Measurements from ENCODE around the gene HGFAC. TPM values are rescaled to one million over a fixed set of nuclear protein-coding genes. Genes with fewer than 3 reads are reported as not detected.

HGFAC gene
- total RNA-seq, 1 experiment from 2014 or later, result 1.3 TPM

DNA sequence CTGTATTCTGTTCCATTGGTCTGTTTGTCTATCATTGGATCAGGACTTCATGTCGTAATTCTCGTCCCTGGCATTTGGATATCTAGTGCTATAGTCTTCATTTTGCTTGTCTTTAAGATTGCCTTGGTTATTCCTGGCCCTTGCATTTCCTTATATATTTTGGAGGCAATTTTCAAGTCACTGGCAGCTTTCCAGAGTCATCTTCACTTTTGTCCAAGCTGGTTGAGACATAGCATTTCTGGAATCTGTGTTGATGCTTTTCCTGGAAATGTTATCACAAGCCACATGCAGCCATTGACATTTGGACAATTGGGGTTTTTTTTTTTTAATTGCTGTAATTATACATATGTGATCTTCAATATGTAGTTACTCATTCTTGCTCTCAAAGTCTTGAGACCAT lies 45.2 kb upstream of the HGFAC start:
- H3K9me2 ChIP-seq (ENCODE audit: insufficient read depth), result no peaks in the 10 kb centered on the region
- H4K20me1 ChIP-seq (ENCODE audit: insufficient read depth), result no peaks in the 10 kb centered on the region
- no peaks in the 10 kb centered on the region for H3K4me1 ChIP-seq (replicated peaks; ENCODE audit: insufficient read depth)
- intact Hi-C loops (cut with micrococcal nuclease; ENCODE audit: unreplicated experiment), result no loop called here
- H3F3A ChIP-seq (ENCODE audit: insufficient read depth, low read depth), result no peaks in the 10 kb centered on the region
- TF ChIP-seq EZH2 (IDR thresholded peaks at IDR 0.05; ENCODE audit: low read depth), result no peak
- TF ChIP-seq, protein P1, sequence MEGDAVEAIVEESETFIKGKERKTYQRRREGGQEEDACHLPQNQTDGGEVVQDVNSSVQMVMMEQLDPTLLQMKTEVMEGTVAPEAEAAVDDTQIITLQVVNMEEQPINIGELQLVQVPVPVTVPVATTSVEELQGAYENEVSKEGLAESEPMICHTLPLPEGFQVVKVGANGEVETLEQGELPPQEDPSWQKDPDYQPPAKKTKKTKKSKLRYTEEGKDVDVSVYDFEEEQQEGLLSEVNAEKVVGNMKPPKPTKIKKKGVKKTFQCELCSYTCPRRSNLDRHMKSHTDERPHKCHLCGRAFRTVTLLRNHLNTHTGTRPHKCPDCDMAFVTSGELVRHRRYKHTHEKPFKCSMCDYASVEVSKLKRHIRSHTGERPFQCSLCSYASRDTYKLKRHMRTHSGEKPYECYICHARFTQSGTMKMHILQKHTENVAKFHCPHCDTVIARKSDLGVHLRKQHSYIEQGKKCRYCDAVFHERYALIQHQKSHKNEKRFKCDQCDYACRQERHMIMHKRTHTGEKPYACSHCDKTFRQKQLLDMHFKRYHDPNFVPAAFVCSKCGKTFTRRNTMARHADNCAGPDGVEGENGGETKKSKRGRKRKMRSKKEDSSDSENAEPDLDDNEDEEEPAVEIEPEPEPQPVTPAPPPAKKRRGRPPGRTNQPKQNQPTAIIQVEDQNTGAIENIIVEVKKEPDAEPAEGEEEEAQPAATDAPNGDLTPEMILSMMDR (conservative IDR thresholded peaks at IDR 0.05), result no peak
- H3K9me3 ChIP-seq (ENCODE audit: insufficient read depth, low read depth), result no peaks in the 10 kb centered on the region
- no TSS peak for BruUV-seq (replicated peaks)
- H3K36me3 ChIP-seq (ENCODE audit: low read depth), result no peaks in the 10 kb centered on the region
- POLR2A ChIA-PET (ENCODE audit: unreplicated experiment), result no interaction called here
- no peak overlapping the region for H3K27ac ChIP-seq
- no peak overlapping the region for H3K4me2 ChIP-seq
- no peaks in the 10 kb centered on the region for H3K27me3 ChIP-seq (ENCODE audit: insufficient read depth, low read depth)
- no peak overlapping the region for H3K4me3 ChIP-seq
- DNase-seq, result no peak
- H3K79me2 ChIP-seq (ENCODE audit: low read depth), result no peaks in the 10 kb centered on the region
- no peak overlapping the region for H2AFZ ChIP-seq
- CTCF ChIA-PET, result no interaction called here

DNA sequence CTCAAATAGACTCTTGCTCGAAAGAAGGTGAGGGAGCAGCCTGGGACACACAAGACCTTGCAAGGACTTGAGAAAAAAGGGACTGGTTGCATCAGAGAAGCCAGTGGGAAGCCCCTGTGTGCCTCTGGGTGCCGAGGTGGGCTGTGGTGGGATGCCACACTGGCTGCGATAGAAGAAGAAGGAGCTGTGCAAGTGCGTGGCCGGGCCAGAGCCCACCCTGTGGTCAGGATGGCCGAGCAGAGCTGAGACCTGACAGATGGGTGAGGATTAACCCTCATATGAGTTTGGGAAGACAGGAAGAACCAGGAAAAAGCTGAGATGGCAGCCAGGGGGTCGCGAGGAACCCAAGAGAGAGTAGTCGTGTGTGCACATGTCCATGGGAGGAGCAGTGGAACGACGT lies 44.6 kb upstream of the HGFAC start:
- Histone ChIP-seq H3K79me2 (ENCODE audit: low read depth) (no peaks in the 10 kb centered on the region), H3K27ac (no peak overlapping the region), H3K27me3 (ENCODE audit: insufficient read depth, low read depth) (no peaks in the 10 kb centered on the region), H3K4me2 (no peak overlapping the region), H3K9me3 (ENCODE audit: insufficient read depth, low read depth) (no peaks in the 10 kb centered on the region), H4K20me1 (ENCODE audit: insufficient read depth) (no peaks in the 10 kb centered on the region), H3K9me2 (ENCODE audit: insufficient read depth) (no peaks in the 10 kb centered on the region), H3F3A (ENCODE audit: insufficient read depth, low read depth) (no peaks in the 10 kb centered on the region), H3K4me1 (replicated peaks; ENCODE audit: insufficient read depth) (no peaks in the 10 kb centered on the region), H3K36me3 (ENCODE audit: low read depth) (no peaks in the 10 kb centered on the region), H3K4me3 (no peak overlapping the region), H2AFZ (no peak overlapping the region)
- ChIA-PET CTCF (no interaction called here), POLR2A (ENCODE audit: unreplicated experiment) (no interaction called here)
- intact Hi-C loops (cut with micrococcal nuclease; ENCODE audit: unreplicated experiment), result no loop called here
- DNase-seq, result no peak
- BruUV-seq (replicated peaks), result no TSS peak
- TF ChIP-seq, protein P1 (conservative IDR thresholded peaks at IDR 0.05), result no peak
- TF ChIP-seq EZH2 (IDR thresholded peaks at IDR 0.05; ENCODE audit: low read depth), result no peak

DNA sequence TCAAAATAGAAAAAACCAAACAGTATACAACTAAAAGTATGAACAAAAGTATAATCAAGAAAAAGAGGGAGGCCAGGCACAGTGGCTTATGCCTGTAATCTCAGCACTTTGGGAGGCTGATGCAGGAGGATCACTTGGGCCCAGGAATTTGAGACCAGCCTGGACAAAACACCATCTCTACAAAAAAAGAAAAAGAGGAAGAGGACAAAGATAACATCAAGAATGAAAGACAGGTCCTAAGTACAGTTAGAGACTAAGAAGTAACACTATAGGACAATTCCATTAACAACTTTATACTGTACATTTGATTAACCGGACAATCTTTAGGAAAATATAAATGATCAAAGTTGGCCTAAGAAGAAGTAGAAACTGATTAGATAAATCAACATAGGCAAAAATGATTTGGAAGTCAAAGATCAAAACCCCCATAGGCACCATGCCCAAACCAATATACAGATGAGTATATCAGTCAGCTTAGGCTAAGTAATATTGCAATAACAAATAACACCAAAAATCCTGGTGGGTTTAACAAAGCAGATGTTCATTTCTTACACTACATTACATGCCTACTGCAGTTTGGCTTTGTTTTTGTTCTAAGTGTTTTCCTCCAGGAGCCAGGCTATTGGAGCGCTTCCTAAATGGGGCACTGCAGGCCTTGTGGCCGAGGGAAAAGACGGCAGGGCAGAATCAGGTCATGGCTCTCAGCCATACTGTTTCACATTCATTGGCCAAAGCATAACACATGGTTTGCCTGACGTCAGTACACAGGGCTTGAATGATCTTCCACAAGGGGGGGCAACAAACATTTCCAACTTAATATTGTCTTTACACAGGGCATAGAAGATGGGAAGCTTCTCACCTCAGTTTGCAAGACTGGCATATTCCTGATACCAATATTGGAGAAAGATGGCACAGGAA lies 42.2 kb upstream of the HGFAC start:
- Histone ChIP-seq H3K9me2 (ENCODE audit: insufficient read depth) (no peaks in the 10 kb centered on the region), H3K9me3 (ENCODE audit: insufficient read depth, low read depth) (no peaks in the 10 kb centered on the region), H3K4me3 (no peak overlapping the region), H3F3A (ENCODE audit: insufficient read depth, low read depth) (no peaks in the 10 kb centered on the region), H3K4me1 (replicated peaks; ENCODE audit: insufficient read depth) (no peaks in the 10 kb centered on the region), H3K79me2 (ENCODE audit: low read depth) (no peaks in the 10 kb centered on the region), H4K20me1 (ENCODE audit: insufficient read depth) (no peaks in the 10 kb centered on the region), H3K36me3 (ENCODE audit: low read depth) (no peaks in the 10 kb centered on the region), H3K27ac (no peak overlapping the region), H2AFZ (no peak overlapping the region), H3K27me3 (ENCODE audit: insufficient read depth, low read depth) (no peaks in the 10 kb centered on the region), H3K4me2 (no peak overlapping the region)
- no peak for DNase-seq
- ChIA-PET CTCF (no interaction called here), POLR2A (ENCODE audit: unreplicated experiment) (no interaction called here)
- no peak for TF ChIP-seq EZH2 (IDR thresholded peaks at IDR 0.05; ENCODE audit: low read depth)
- TF ChIP-seq, protein P1 (conservative IDR thresholded peaks at IDR 0.05), result no peak
- BruUV-seq (replicated peaks), result no TSS peak
- intact Hi-C loops (cut with micrococcal nuclease; ENCODE audit: unreplicated experiment), result no loop called here

Measured in PC-9 (cell line).